Measurements from ENCODE around the gene NFATC1.

NFATC1 gene

DNA sequence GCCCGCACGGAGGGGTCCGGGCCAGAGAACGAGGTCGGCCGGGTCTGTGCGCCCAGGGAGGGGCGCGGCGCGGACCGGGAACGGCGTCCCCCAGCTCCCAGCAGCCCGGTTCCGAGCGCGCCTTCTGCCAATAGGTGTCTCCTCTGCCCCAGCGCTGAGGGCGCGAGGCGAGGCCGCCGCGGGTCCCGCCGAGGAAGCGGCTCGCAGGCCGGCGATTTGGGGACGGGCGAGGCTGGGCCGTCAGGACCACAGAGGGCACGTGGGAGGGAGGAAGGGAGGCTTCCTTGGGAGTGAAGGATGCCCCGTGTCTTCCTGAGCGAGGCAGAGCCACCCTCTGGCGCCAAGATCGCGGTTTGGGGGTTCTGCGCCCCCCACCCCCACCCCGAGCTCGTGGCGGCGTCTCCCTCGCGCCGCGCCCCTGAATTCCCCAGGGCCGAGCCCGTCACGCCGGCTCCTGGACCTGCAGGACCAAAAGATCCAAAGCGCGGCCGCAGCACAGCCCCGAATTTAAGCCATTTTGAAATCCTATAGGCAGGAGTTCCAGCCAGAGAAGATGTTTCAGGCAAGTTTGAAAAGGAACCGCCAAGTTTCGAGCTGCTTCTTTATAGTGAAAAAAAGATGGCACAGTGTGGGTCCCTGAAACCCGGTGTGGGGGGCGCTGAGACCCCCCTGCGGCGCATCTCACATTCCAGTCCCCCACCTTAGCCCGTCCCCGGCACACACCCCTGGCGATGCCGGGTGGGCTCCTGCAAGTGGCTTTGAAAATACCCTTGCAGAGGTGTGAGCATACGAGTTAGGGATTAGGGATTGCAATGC is 909 bp downstream of the NFATC1 start:
- peak overlapping the region; percentile 20 for H3K4me3 ChIP-seq (ENCODE audit: low read length)
- TF ChIP-seq, protein P1, sequence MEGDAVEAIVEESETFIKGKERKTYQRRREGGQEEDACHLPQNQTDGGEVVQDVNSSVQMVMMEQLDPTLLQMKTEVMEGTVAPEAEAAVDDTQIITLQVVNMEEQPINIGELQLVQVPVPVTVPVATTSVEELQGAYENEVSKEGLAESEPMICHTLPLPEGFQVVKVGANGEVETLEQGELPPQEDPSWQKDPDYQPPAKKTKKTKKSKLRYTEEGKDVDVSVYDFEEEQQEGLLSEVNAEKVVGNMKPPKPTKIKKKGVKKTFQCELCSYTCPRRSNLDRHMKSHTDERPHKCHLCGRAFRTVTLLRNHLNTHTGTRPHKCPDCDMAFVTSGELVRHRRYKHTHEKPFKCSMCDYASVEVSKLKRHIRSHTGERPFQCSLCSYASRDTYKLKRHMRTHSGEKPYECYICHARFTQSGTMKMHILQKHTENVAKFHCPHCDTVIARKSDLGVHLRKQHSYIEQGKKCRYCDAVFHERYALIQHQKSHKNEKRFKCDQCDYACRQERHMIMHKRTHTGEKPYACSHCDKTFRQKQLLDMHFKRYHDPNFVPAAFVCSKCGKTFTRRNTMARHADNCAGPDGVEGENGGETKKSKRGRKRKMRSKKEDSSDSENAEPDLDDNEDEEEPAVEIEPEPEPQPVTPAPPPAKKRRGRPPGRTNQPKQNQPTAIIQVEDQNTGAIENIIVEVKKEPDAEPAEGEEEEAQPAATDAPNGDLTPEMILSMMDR (conservative IDR thresholded peaks at IDR 0.05; ENCODE audit: low read depth, low read length), result no peak
- DNase-seq (ENCODE audit: low read depth), result no peak

DNA sequence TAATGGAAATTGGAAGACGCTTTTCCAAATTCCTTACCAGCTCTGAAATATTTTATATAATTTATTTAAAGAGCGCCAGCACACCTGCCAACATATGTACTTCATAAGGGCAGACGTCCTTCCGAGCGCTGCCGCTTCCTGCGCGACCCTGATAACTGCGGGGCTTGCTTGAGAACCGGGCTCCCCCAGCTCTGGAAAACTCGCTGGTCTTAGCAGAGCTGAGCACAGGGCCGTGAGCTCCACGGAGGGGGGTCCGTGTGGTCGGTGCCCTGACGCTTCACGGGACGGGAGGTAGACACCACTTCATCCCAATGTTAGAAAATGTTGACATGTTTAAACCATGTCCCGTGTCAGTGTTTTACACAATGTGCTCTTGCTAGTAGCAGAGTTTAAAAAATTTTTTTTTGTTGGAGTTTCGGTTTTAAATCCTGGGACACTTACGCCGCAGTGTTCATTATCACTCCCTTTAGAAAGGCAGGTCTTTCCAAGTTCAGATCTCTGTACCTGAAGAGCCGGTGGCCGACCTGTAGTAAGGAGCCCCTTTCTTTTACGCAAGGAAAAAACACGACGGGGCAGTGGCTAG is 1.6 kb downstream of the NFATC1 start:
- no peak overlapping the region for H3K4me3 ChIP-seq (ENCODE audit: low read length)
- TF ChIP-seq, protein P1 (conservative IDR thresholded peaks at IDR 0.05; ENCODE audit: low read depth, low read length), result no peak
- DNase-seq (ENCODE audit: low read depth), result no peak

DNA sequence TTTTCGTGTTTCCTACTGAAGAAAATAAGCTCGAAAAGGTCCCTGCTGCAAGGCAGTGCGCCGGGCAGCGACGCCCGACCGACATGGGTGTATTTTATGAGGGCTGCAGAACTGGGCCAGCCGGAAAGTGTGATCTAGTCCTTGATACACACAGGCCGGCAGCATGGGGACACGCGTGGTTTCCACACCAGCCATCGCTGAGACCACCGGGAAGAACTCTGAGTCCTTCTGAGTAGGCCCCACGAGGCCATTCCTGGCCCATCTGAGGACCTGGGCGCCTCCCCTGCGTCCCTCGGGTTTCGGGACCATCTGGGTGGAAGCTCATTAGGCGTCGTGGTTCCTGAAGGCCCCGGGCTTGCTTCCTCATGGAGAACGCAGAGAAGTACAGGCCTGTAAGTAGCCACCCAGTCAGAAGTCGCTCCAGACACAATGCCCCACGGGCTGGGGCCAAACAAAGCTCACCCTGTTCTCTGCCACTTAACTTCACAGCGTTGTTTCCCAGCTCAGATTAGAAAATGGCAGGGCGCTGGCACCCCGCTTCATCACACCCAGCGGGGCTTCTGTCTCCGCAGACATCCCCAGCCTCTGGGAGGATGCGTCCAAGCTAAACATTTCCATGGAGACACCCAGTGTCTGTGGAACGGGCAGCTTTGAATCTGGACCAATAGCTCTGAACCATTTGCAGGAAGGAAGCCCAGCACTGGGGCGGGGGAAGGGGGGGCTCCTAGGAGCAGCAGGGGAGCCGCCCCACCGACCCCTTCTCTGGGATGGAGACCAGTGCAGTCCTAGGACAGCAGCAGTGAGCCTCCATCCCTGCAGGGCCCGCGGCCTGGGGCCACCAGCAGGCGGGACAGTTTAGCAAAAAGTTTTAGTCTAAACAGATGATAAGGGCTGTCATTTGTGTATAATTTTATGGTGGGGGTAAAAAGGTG is 2.4 kb downstream of the NFATC1 start:
- TF ChIP-seq, protein P1 (conservative IDR thresholded peaks at IDR 0.05; ENCODE audit: low read depth, low read length), result no peak
- no peak for DNase-seq (ENCODE audit: low read depth)
- H3K4me3 ChIP-seq (ENCODE audit: low read length), result no peak overlapping the region

GRCh38 chr18:79399275-79400081 is 3.7 kb downstream of the NFATC1 start:
- TF ChIP-seq, protein P1 (conservative IDR thresholded peaks at IDR 0.05; ENCODE audit: low read depth, low read length), result no peak
- no peak for DNase-seq (ENCODE audit: low read depth)
- peak overlapping the region; percentile 34 for H3K4me3 ChIP-seq (ENCODE audit: low read length)

DNA sequence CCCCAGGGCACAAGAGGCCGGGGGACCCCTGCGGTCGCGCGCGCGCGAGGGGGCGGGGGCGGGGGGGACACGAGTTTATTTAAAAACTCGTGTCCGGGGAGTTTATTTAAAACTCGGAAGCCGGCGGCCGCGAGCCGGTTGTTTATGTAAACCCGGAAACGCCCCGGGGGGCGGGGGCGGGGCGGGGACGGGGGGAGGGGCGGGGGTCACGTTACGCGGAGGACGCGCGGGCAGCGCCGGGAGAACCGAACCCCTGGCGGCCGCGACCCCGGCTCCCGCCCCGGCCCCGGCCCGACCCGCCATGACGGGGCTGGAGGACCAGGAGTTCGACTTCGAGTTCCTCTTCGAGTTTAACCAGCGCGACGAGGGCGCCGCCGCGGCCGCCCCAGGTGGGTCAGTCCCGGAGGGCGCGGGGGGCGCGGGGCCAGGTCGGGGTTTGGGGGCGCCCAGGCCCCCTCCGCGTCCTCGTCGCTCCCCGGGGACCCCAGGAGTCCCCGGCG is 4.4 kb downstream of the NFATC1 start:
- DNase-seq (ENCODE audit: low read depth), result no peak
- H3K4me3 ChIP-seq (ENCODE audit: low read length), result peak overlapping the region; percentile 38
- TF ChIP-seq, protein P1 (conservative IDR thresholded peaks at IDR 0.05; ENCODE audit: low read depth, low read length), result no peak
